ENCODE data around the gene C13orf46. TPM values are rescaled to one million over a fixed set of nuclear protein-coding genes. Genes with fewer than 3 reads are reported as not detected.

The C13orf46 gene
- total RNA-seq, 2 donors from 2014 or later, result 28.8 to 38.6 TPM

DNA sequence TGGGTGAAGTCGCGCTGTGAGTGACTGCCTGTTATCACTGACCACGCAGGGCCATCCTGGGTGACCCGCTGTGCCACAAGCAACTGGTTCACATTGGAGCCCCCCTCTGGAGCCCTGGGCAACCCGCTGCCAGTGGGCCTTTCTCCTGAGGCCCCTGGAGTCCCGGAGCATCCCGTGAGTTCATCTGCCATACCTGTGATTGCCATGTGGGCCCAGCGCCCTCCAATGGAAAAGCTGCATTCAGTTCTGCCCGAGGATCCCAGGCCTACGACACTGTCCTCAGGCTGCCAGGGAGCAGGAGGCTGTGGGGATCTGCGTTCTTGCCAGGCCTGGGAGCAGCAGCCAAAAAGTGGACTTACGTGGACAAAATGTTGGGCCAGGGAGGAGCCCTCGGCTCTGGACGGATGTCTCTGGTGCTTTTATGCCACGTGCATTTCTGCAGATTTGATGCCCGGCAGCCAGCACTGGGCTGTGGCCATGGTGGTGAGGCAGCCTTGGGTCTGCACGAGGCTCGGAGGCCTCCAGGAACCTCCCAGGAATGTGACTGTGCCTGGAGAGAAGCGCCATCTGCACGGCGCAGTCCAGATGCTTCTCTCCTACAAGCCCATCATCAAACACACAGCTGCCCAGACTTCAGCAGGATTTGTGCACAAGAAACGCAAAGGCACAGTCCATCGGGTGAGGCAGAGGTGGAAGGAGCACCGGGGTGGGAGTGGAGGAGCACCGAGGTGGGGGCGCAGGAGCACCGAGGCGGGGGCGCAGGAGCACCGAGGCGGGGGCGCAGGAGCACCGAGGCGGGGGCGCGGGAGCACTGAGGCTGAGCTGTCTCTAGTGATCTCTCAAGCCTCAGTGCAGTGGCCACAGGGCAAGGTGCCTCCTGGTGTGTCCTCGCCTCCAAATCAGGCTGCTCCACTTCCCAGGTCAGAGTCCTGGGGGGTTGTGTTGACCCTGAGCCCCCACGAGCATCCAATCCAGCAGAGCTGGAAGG lies 44.0 kb downstream of the C13orf46 start:
- H3K36me3 ChIP-seq (replicated peaks in 1 of 2; ENCODE audit: insufficient read depth in 1 of 2, low read depth in 2 of 2), result no peaks in the 10 kb centered on the region
- H3K27me3 ChIP-seq, result no peaks in the 10 kb centered on the region
- no peak overlapping the region for H3K4me3 ChIP-seq
- intact Hi-C loops (cut with DNase I), result no loop called here
- peaks cover 8% of the 10 kb centered on the region for H3K4me1 ChIP-seq
- 67 to 83% methylated on average over 18 to 30 of the region's 38 CpGs for WGBS, 2 donors
- H3K9me3 ChIP-seq, result no peaks in the 10 kb centered on the region
- ATAC-seq, result no peak
- no peak overlapping the region for H3K27ac ChIP-seq
- no peak for TF ChIP-seq CTCF (IDR thresholded peaks at IDR 0.05)
- no peak for TF ChIP-seq POLR2A (IDR thresholded peaks at IDR 0.05)
- DNase-seq, result no peak

DNA sequence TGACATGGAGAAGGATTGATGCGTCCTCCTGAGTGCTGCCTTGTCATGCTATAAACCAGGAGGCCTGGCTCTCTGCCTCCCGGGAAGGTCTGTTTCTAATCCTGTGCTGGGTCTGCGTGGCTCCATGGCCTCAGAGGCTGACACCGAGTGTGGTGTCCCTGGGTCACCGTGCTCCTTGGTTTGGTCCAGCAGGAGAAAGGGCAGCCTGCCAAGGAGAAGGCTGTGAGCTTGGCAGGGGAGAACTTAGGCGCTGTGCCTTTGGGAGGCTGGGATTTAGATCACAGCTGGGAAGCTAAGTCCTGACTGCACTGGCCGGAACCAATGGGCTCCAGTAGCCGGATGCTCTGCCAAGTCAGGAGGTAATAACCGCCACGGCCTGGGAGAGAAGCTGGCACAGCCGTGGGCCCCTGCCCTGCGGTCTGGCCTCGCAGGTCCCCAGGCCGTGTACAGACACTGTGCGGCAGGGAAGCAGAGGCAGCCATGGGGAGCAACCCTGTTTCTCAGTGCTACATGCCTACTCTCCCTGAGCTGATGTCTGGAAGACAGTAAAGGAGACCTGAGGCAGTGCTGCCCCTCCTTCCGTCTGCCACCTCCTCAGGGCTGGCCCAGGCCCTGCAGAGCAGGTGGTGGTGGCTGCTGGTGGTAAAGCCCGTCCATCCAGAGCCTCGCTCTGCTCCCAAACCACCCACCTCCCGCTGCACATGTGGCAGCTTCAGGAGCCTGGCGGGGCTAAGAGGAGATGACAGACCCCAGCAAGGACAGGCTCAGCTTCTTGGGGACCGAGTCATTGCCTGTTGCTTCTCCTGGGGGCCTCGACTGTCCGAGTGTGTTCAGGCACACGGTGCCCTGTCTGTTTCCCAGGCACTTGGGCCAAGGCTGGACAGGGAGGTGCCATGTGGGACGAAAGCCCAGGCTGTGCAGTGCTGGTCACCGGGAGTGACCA lies 44.9 kb downstream of the C13orf46 start:
- peak; percentile 72 for ATAC-seq
- H3K27ac ChIP-seq, result peak overlapping the region in 3 of 4 donors; percentile 22 to 37 (median 30)
- no peaks in the 10 kb centered on the region for H3K36me3 ChIP-seq (replicated peaks in 1 of 2; ENCODE audit: insufficient read depth in 1 of 2, low read depth in 2 of 2)
- no peak overlapping the region for H3K4me3 ChIP-seq
- intact Hi-C loops (cut with DNase I), result no loop called here
- H3K9me3 ChIP-seq, result no peaks in the 10 kb centered on the region
- peaks cover 8% of the 10 kb centered on the region for H3K4me1 ChIP-seq
- TF ChIP-seq CTCF (IDR thresholded peaks at IDR 0.05) (no peak), POLR2A (IDR thresholded peaks at IDR 0.05) (no peak)
- 52 to 74% methylated on average over 8 to 26 of the region's 26 CpGs for WGBS, 2 donors
- no peaks in the 10 kb centered on the region for H3K27me3 ChIP-seq
- DNase-seq, result peak; percentile 71 to 93 (median 82)

GRCh38 chr13:113927661-113928581 lies 46.0 kb downstream of the C13orf46 start:
- Histone ChIP-seq H3K27me3 (no peaks in the 10 kb centered on the region), H3K4me3 (no peak overlapping the region), H3K27ac (peak overlapping the region in 1 of 4 donors; percentile 40), H3K9me3 (no peaks in the 10 kb centered on the region), H3K36me3 (replicated peaks in 1 of 2; ENCODE audit: insufficient read depth in 1 of 2, low read depth in 2 of 2) (no peaks in the 10 kb centered on the region), H3K4me1 (peaks cover 8% of the 10 kb centered on the region)
- TF ChIP-seq POLR2A (IDR thresholded peaks at IDR 0.05), result no peak
- no peak for TF ChIP-seq CTCF (IDR thresholded peaks at IDR 0.05)
- intact Hi-C loops (cut with DNase I), result no loop called here
- DNase-seq (peak in 2 of 4 donors; percentile 16 to 52), ATAC-seq (peak; percentile 41)
- 63 to 72% methylated on average over 25 to 36 of the region's 36 CpGs for WGBS, 2 donors

- WGBS, 2 donors, result 67 to 78% methylated on average over 9 to 12 of the region's 12 CpGs
- Histone ChIP-seq H3K27me3 (no peaks in the 10 kb centered on the region), H3K9me3 (no peaks in the 10 kb centered on the region), H3K4me3 (no peak overlapping the region), H3K4me1 (peaks cover 8% of the 10 kb centered on the region), H3K27ac (peak overlapping the region in 1 of 4 donors; percentile 40), H3K36me3 (replicated peaks in 1 of 2; ENCODE audit: insufficient read depth in 1 of 2, low read depth in 2 of 2) (no peaks in the 10 kb centered on the region)
- ATAC-seq, result peak; percentile 9
- DNase-seq, result no peak
- TF ChIP-seq CTCF (IDR thresholded peaks at IDR 0.05) (no peak), POLR2A (IDR thresholded peaks at IDR 0.05) (no peak)
- intact Hi-C loops (cut with DNase I), result no loop called here
These were observed 46.8 kb downstream of the C13orf46 start for GRCh38 chr13:113926951-113927660.

Measured in body of pancreas (tissue), 4 donors.